Smooth muscle cell of the pulmonary artery (primary cell): Measurements from ENCODE around the gene KNCN. TPM values are rescaled to one million over a fixed set of nuclear protein-coding genes. Genes with fewer than 3 reads are reported as not detected.

Experiments used
- total RNA-seq: library from RNA; depleted of rRNA; stranded (reverse); fragments of >200 nt; gene quantifications from 2 replicates; pipeline ENCODE4 v1.2.3, GENCODE V29; 2014

The KNCN gene
- total RNA-seq: not detected in 2 replicates

DNA sequence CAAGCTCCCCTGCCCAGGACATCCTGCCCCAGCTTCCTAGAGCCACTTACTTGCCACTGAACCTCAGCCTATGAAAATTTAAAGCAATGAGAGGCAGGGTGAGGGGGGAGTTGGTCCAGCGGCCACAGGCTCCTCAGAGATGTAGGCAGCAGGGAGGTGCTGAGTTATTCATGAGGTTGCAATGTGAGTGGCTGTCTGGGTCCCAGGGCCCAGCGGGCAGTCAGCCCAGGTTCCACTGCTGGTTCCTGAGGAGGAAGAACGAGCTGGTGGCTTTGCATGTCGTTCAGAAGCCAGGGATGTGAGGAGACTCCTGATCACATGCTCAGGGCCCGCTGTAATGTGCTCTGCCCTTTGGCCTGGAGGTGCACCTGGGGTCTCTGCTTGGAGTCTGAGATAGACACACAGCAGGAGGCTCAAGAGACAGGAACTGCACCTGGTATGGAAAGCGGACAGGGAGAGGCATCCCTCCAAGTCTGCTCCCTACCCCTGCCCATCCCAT, at the start of gene KNCN:
Gene KNCN (minus strand): TSS at position 51 of the 499 bp plus-strand sequence. CDS start 432 bp downstream, outside the sequence.

Other genes starting within 250 kb of the KNCN start
- 98.1 and 98.3 TPM in 2 replicates for gene LRRC41, start 248.0 kb downstream of the KNCN start, total RNA-seq
- gene UQCRH, start 247.9 kb downstream of the KNCN start, total RNA-seq: 118 and 163 TPM in 2 replicates
- 16.7 and 26.4 TPM in 2 replicates for gene NSUN4, start 210.8 kb downstream of the KNCN start, total RNA-seq
- 0.72 and 1.9 TPM in 2 replicates for gene FAAH, start 157.3 kb downstream of the KNCN start, total RNA-seq
- not detected in 2 replicates for gene DMBX1, start 61.8 kb downstream of the KNCN start, total RNA-seq
- gene MKNK1, start 52.6 kb upstream of the KNCN start, total RNA-seq: 18.1 and 20.0 TPM in 2 replicates
- gene MOB3C, start 65.2 kb upstream of the KNCN start, total RNA-seq: 12.7 and 13.2 TPM in 2 replicates
- 43.4 and 49.7 TPM in 2 replicates for gene ATPAF1, start 116.7 kb upstream of the KNCN start, total RNA-seq
- gene TEX38, start 120.2 kb upstream of the KNCN start, total RNA-seq: not detected in 2 replicates
- 52.5 and 69.3 TPM in 2 replicates for gene EFCAB14, start 167.5 kb upstream of the KNCN start, total RNA-seq
- gene CYP4B1, start 247.4 kb upstream of the KNCN start, total RNA-seq: not detected in 2 replicates